ENCODE measurements around the gene PLOD1. TPM values are rescaled to one million over a fixed set of nuclear protein-coding genes. Genes with fewer than 3 reads are reported as not detected.
A peak's percentile ranks its signal among the peaks of the same experiment; 100 is the strongest.

The PLOD1 gene
- polyA plus RNA-seq, 1 donor from 2014 or later: 2.1 TPM

DNA sequence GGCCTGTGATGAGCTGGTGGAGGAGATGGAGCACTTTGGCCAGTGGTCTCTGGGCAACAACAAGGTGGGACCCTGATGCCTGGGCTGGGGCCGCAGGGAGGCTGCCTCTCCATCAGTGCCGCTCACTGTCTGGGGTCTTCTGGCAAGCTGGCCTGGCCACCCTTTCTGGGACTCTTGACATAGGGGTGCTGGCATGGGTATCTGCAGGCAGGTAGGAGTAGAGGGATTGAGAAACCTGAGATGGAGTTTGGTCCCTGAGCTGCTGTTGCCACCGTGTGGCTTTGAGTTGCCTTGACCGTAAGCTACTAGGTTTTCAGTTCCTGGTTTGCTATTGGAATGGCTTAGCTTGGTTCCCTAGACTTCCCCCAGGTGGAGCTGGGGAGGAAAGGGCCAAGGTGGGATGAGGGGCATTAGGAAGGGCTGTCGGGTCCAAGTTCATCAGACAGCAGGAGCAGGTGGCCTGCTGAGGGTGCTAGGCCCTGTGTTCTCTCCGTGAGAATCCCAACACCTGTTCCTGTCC lies 32.6 kb downstream of the PLOD1 start:
- H3K4me2 ChIP-seq (ENCODE audit: low read length): no peak overlapping the region
- H3K36me3 ChIP-seq (ENCODE audit: insufficient read depth, low read length): no peaks in the 10 kb centered on the region
- no peaks in the 10 kb centered on the region for H3F3A ChIP-seq (ENCODE audit: insufficient read depth, low read length, poor library complexity, severe bottlenecking)
- H3K27ac ChIP-seq (ENCODE audit: low read length): no peak overlapping the region
- TF ChIP-seq POLR2AphosphoS5 (IDR thresholded peaks at IDR 0.05): no peak
- TF ChIP-seq RAD21 (conservative IDR thresholded peaks at IDR 0.05): peak; percentile 80
- no peak for TF ChIP-seq TAF1 (IDR thresholded peaks at IDR 0.05; ENCODE audit: low read depth)
- no peak for TF ChIP-seq MXI1 (conservative IDR thresholded peaks at IDR 0.05; ENCODE audit: poor library complexity, severe bottlenecking)
- TF ChIP-seq SMC3 (conservative IDR thresholded peaks at IDR 0.05; ENCODE audit: poor library complexity): peak; percentile 76
- TF ChIP-seq EP300 (conservative IDR thresholded peaks at IDR 0.05; ENCODE audit: poor library complexity, severe bottlenecking): no peak
- TF ChIP-seq, protein P1, sequence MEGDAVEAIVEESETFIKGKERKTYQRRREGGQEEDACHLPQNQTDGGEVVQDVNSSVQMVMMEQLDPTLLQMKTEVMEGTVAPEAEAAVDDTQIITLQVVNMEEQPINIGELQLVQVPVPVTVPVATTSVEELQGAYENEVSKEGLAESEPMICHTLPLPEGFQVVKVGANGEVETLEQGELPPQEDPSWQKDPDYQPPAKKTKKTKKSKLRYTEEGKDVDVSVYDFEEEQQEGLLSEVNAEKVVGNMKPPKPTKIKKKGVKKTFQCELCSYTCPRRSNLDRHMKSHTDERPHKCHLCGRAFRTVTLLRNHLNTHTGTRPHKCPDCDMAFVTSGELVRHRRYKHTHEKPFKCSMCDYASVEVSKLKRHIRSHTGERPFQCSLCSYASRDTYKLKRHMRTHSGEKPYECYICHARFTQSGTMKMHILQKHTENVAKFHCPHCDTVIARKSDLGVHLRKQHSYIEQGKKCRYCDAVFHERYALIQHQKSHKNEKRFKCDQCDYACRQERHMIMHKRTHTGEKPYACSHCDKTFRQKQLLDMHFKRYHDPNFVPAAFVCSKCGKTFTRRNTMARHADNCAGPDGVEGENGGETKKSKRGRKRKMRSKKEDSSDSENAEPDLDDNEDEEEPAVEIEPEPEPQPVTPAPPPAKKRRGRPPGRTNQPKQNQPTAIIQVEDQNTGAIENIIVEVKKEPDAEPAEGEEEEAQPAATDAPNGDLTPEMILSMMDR (IDR thresholded peaks at IDR 0.05; ENCODE audit: poor library complexity, severe bottlenecking): peak; percentile 75
- TF ChIP-seq EZH2 (IDR thresholded peaks at IDR 0.05; ENCODE audit: borderline replicate concordance, insufficient read depth, low read length, poor library complexity, severe bottlenecking): no peak
- TF ChIP-seq REST (IDR thresholded peaks at IDR 0.05; ENCODE audit: borderline replicate concordance): no peak
- H4K20me1 ChIP-seq (ENCODE audit: insufficient read depth): no peaks in the 10 kb centered on the region
- H3K9ac ChIP-seq (ENCODE audit: low read length): no peak overlapping the region
- no peak overlapping the region for H2AFZ ChIP-seq (ENCODE audit: low read depth, low read length)
- no peaks in the 10 kb centered on the region for H3K27me3 ChIP-seq (ENCODE audit: insufficient read depth, low read depth, low read length)
- no peaks in the 10 kb centered on the region for H3K9me2 ChIP-seq (ENCODE audit: insufficient read depth, low read length)
- no peaks in the 10 kb centered on the region for H3K9me3 ChIP-seq (ENCODE audit: low read length)
- no peaks in the 10 kb centered on the region for H3K79me2 ChIP-seq (replicated peaks; ENCODE audit: insufficient read depth, low read length)
- H3K4me3 ChIP-seq (ENCODE audit: low read length): no peak overlapping the region

- no peaks in the 10 kb centered on the region for H3K36me3 ChIP-seq (ENCODE audit: insufficient read depth, low read length)
- H3K4me2 ChIP-seq (ENCODE audit: low read length): no peak overlapping the region
- TF ChIP-seq EZH2 (IDR thresholded peaks at IDR 0.05; ENCODE audit: borderline replicate concordance, insufficient read depth, low read length, poor library complexity, severe bottlenecking) (no peak), MXI1 (conservative IDR thresholded peaks at IDR 0.05; ENCODE audit: poor library complexity, severe bottlenecking) (no peak), REST (IDR thresholded peaks at IDR 0.05; ENCODE audit: borderline replicate concordance) (no peak), RAD21 (conservative IDR thresholded peaks at IDR 0.05) (no peak), POLR2AphosphoS5 (IDR thresholded peaks at IDR 0.05) (no peak)
- TF ChIP-seq, protein P1 (IDR thresholded peaks at IDR 0.05; ENCODE audit: poor library complexity, severe bottlenecking): no peak
- H3K27me3 ChIP-seq (ENCODE audit: insufficient read depth, low read depth, low read length): no peaks in the 10 kb centered on the region
- H3K9ac ChIP-seq (ENCODE audit: low read length): no peak overlapping the region
- H2AFZ ChIP-seq (ENCODE audit: low read depth, low read length): no peak overlapping the region
- H3K9me2 ChIP-seq (ENCODE audit: insufficient read depth, low read length): no peaks in the 10 kb centered on the region
- no peak overlapping the region for H3K4me3 ChIP-seq (ENCODE audit: low read length)
- H3K27ac ChIP-seq (ENCODE audit: low read length): no peak overlapping the region
- no peaks in the 10 kb centered on the region for H4K20me1 ChIP-seq (ENCODE audit: insufficient read depth)
- H3F3A ChIP-seq (ENCODE audit: insufficient read depth, low read length, poor library complexity, severe bottlenecking): no peaks in the 10 kb centered on the region
- no peaks in the 10 kb centered on the region for H3K79me2 ChIP-seq (replicated peaks; ENCODE audit: insufficient read depth, low read length)
- H3K9me3 ChIP-seq (ENCODE audit: low read length): no peaks in the 10 kb centered on the region
Measured at GRCh38 chr1:11970441-11971185, 36.1 kb downstream of the PLOD1 start.
